GM18507 (cell line): ENCODE data around the gene PCP2.

Experiments
- DNase-seq: peaks from one replicate; pipeline ENCODE4 v3.0.0; 2011; ENCODE audit warnings: low read depth; ENCODE audit not compliant: insufficient read length; ENCODE audit errors: extremely low spot score
- FAIRE-seq: peaks from 2 replicates; lab custom pipeline; 2011; peaks lifted over from hg19 to GRCh38; lab: Jason Lieb, UNC

PCP2 gene

GRCh38 chr19:7623725-7624603 lies 9.6 kb downstream of the PCP2 start:
- DNase-seq = no peak
- no peak for FAIRE-seq

- DNase-seq (no peak), FAIRE-seq (no peak)
Measured at GRCh38 chr19:7622933-7623685, 10.4 kb downstream of the PCP2 start.

DNA sequence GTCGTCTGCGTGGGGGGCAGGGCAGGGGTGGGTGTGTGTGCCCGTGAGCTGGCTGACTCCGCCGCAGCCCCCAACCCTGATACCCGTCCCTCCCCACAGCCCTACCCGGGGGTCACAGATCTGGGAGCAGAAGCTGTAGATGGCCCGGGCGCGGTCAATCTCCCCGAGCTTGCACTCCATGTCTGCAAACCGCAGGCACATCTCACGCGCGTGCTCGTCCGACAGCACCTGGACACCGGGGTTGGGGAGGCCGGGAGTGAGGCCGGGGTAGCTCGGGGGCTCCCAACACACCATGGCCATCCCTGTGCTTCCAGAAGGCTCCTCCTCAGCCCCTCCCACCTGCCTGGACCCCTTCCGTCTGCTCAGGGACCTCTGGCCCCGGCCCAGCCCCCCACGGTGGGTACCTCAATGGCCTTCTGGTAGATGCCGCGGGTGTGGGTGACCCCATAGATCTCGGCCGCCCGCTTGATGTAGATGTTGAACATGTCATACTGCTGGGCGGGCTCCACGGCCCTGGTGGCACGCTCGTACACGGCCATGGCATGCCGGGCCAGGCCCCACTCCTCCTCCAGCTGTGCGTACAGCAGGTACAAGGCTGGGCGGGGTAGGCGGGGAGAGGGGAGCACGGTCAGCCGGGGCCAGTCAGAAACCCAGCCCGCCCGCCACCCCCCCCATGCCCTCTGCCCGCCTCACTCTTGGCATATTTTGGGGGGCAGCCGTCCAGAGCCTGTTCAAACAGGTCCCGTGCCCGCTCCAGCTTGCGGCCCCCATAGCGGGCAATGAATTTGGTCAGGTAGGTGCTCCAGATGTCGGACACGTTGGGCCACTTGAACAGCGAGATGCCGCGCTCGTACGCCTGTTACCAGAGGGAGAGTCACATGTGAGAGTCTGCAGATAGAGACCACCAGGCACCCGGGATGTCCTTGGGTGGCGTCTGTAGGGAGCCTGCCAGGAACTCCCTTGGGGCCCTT lies 12.8 kb downstream of the PCP2 start:
- no peak for FAIRE-seq

DNA sequence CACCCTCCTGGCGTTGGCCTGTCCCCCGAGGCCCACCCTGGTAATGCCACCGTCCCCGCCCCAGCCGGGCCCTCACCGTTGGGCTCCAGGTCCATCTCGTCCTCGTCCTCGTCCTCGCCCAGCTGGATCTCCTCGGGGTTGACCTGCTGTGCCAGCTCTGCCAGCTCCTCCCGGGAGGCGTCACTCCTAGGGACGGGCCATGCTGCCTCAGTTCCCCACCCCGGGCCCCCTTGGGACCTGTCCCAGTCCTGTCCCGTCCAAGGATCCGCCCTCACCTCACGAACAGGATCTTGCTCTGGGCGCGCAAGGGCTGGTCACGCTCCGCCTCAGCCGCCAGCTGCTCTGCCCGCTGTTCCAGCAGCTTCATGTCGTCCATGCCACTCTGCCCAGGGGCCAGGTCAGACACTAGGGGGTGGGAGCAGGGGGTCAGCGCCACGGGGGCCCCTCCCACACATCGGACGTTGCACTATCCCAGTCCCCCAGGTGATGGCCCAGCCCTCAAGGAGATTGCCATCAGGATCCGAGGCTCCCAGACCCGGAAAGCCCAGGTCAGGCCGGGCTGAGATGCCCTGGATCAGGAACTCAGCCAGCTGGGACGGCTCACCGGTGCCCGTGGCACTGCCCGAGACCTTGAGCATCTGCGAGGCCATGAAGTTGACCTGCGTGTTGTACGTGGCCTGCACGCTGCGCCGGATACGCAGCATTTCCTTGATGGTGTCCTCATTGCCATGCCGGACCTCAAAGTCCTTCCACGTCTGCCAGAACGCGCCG lies 13.7 kb downstream of the PCP2 start:
- FAIRE-seq (no peak), DNase-seq (no peak)

More for the DNA sequence above, 12.8 kb downstream of the PCP2 start:
- DNase-seq = no peak

DNA sequence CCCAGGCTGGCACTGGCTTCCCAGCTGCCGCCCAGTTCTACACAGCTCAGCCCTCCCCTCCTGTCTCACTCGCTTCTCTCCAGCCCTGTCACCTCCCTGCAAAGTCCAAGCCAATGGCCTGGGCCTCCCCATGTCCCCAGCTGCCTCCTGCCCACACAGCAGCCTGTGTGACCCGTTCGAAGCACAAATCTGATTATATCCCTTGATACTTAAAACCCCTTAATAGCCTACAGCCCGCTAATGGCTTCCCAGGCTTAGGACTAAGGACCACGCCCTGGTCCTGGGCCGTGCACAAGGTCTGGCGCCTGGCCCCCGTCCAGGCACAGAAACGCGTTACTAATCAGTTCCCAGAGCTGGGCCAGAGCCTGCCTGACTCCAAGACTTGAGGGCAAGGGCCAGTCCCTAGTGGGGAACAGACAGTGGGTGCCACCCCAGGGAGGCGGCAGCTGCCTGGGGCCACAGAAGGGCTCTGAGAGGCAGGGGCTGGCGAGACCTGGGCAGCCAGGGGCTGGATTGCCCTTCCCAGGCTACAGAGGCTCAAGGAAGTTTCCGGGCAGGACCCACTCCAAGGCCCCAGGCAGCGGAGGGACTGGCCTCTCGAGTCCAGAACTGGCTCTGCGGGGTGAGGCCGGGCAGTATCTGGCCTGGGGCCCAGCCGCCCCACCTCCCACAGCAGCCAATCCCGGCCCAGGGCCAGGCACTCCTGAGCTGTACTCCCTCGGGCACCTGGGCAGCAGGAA lies 14.6 kb downstream of the PCP2 start:
- DNase-seq (no peak), FAIRE-seq (no peak)

DNA sequence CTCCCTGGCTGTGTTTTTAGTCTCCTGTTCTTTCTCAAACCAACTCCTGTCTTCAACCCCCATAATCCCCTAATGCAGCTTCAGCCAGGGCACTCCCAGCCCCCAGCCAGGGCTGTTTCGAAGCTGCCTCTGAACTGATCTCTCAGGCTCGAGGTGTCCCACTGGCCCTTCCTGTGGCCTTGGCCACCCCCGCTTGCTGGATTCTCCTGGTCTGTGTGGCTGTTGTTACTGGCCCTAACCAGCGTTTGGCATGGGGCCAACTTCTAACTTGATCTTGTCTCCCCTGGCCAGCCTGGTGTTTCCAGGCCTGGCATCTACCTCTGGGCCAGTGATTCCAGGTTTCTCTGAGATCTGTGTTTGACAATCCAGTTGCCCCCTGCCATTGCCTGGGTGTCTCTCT lies 15.2 kb downstream of the PCP2 start:
- no peak for FAIRE-seq
- DNase-seq = no peak

DNA sequence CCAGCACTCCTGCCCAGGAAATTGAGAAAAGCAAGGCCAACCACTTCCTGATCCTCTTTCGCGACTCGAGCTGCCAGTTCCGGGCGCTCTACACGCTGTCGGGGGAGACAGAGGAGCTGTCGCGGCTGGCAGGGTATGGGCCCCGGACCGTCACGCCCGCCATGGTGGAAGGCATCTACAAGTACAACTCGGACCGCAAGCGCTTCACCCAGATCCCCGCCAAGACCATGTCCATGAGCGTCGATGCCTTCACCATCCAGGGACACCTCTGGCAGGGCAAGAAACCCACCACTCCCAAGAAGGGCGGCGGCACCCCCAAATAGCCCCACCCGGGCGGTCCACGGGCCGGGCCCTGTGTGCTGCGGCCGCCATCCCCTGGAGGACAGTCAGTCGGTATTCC lies 15.8 kb downstream of the PCP2 start:
- no peak for FAIRE-seq
- no peak for DNase-seq

- FAIRE-seq = no peak
- no peak for DNase-seq
Measured at GRCh38 chr19:7617172-7617571, 16.3 kb downstream of the PCP2 start.

- DNase-seq = no peak
- no peak for FAIRE-seq
Measured at GRCh38 chr19:7614859-7615741, 18.4 kb downstream of the PCP2 start.

DNA sequence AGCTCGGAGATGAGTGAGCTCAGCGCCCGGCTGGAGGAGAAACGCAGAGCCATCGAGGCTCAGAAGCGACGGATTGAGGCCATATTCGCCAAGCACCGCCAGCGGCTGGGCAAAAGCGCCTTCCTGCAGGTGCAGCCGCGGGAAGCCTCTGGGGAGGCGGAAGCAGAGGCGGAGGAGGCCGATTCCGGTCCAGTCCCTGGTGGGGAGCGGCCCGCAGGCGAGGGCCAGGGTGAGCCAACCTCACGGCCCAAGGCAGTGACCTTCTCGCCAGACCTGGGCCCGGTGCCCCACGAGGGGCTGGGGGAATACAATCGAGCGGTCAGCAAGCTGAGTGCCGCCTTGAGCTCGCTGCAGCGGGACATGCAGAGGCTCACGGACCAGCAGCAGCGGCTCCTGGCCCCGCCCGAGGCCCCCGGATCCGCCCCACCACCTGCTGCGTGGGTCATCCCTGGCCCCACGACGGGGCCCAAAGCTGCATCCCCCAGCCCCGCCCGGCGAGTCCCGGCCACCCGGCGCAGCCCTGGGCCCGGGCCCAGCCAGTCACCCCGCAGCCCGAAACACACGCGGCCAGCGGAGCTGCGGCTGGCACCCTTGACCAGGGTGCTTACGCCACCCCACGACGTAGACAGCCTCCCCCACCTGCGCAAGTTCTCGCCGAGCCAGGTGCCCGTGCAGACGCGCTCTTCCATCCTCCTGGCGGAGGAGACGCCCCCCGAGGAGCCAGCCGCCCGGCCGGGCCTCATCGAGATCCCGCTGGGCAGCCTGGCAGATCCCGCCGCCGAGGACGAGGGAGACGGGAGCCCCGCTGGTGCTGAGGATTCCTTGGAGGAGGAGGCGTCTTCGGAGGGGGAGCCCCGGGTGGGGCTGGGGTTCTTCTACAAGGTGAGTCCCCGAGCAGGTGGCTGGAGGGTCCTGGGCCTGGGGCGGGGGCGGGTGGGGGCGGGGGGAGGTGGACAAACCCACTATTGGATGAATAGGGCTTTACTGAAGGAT lies 20.9 kb downstream of the PCP2 start:
- FAIRE-seq (no peak), DNase-seq (no peak)

DNA sequence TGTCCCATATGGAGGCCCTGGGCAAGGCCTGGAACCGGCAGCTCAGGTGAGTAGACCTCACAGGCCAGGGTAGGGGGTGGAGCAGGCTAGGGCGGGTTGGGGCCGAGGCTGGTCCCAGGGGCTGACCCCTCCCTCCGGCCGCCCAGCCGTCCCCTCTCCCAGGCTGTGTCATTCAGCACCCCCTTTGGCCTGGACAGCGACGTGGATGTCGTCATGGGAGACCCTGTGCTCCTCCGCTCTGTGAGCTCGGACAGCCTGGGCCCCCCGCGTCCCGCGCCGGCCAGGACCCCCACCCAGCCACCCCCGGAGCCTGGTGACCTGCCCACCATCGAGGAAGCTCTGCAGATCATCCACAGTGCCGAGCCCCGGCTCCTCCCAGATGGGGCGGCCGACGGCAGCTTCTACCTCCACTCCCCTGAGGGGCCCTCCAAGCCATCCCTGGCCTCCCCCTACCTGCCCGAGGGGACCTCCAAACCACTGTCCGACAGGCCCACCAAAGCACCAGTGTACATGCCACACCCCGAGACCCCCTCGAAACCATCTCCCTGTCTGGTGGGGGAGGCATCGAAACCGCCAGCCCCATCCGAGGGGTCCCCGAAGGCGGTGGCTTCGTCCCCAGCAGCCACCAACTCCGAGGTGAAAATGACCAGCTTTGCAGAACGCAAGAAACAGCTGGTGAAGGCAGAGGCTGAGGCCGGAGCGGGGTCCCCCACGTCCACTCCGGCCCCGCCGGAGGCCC lies 21.8 kb downstream of the PCP2 start:
- DNase-seq = no peak
- no peak for FAIRE-seq

GRCh38 chr19:7610491-7611240 lies 22.9 kb downstream of the PCP2 start:
- FAIRE-seq = no peak

GRCh38 chr19:7607874-7608560 lies 25.5 kb downstream of the PCP2 start:
- FAIRE-seq = no peak

More at GRCh38 chr19:7610491-7611240, 22.9 kb downstream of the PCP2 start:
- DNase-seq = no peak

GRCh38 chr19:7607212-7607873 lies 26.2 kb downstream of the PCP2 start:
- FAIRE-seq (no peak), DNase-seq (no peak)

More at GRCh38 chr19:7607874-7608560, 25.5 kb downstream of the PCP2 start:
- DNase-seq = no peak
